Measurements from ENCODE around the gene OLFM3. TPM values are rescaled to one million over a fixed set of nuclear protein-coding genes. Genes with fewer than 3 reads are reported as not detected.

The OLFM3 gene
- total RNA-seq, 2 experiments from 2014 or later: not detected

DNA sequence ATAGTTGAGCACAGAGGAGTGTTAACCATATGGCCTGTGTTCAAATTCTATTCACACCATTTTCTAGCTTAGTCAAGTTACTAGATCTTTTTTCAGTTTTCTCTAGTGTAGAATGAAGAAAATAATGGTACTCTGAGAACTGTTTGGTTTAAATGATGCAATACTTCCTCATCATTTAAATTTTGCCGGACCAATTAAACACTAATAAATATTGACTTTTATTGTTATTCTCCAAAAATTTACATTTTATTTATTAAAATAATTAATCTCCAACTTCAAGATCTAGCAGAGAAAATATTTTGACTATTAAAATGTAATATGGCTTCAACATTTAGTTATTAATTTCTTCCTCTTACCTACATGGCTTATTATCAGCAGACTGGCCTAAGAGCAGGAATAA, 123.1 kb downstream of the OLFM3 start:
- Mint-ChIP-seq H3K27ac (no peak overlapping the region), H3K9me3 (no peaks in the 10 kb centered on the region), H3K4me1 (no peaks in the 10 kb centered on the region), H3K27me3 (peaks cover 2% of the 10 kb centered on the region), H3K36me3 (no peaks in the 10 kb centered on the region), H3K4me3 (no peak overlapping the region)
- POLR2A ChIA-PET: no interaction called here
- ATAC-seq (ENCODE audit: low read depth): no peak
- DNase-seq: no peak

DNA sequence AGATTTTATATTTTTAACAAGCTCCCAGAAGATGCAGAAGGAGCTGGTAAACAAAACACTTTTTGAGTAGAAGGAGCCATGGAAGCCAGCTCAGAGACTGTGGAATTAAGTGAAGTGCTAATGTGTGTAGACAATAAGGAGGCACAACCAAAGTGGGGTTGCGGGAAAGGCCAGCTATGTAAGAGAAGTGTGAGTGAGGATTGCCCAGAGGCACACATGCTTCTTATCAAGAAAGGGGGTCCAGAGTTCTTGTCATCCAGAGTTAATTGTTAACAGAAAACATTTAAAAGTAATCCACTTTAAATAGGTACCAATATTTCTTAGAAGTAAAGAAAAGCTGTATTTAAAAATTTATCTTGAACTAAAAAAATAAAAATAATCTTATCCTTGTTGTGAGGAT, 136.8 kb downstream of the OLFM3 start:
- Mint-ChIP-seq H3K27ac (no peak overlapping the region), H3K36me3 (no peaks in the 10 kb centered on the region), H3K4me1 (no peaks in the 10 kb centered on the region), H3K4me3 (no peak overlapping the region), H3K9me3 (no peaks in the 10 kb centered on the region), H3K27me3 (no peaks in the 10 kb centered on the region)
- ATAC-seq (ENCODE audit: low read depth) (no peak), DNase-seq (no peak)
- POLR2A ChIA-PET: no interaction called here

DNA sequence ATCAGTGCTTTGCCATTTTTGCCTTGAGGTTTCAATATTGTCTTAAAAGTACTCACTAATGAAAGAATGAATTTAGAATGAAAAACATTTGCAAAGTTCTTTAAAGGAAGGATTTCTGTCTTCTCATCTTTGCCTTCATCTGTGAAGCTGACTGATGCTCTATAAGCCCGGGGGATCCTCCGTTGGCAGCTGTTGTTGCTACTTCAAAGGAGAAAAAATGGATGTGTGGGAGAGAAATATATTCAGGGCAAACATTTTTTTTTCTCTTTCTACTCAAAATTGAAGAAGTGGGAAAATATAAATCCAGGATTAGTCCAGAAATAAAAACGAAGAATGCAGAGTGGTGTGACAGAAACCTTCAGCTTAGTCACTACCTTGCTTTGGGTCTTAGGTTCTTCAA, 142.5 kb downstream of the OLFM3 start:
- POLR2A ChIA-PET: no interaction called here
- no peak overlapping the region for H3K27ac Mint-ChIP-seq
- ATAC-seq (ENCODE audit: low read depth) (no peak), DNase-seq (no peak)
- H3K36me3 Mint-ChIP-seq: no peaks in the 10 kb centered on the region
- H3K9me3 Mint-ChIP-seq: no peaks in the 10 kb centered on the region
- H3K4me1 Mint-ChIP-seq: no peaks in the 10 kb centered on the region
- H3K27me3 Mint-ChIP-seq: no peaks in the 10 kb centered on the region
- H3K4me3 Mint-ChIP-seq: no peak overlapping the region

DNA sequence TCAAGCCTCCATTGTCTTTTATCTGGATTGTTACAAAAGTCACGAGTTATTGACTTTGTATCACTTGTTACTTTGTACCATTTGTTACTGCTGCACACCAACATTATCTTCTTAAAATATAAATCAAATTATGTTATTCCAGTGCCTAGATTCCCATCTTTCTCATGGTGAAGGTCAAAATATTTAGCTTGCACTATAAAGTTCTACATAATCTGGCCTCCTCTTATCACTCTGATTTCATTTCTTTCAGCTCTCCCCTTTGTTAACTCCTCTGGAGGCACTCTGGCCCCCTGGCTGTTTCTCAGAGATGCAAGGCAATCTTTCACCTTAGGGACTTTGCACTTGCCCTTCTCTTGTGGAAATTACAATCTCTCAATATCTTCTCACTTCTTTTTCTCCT, 143.8 kb downstream of the OLFM3 start:
- POLR2A ChIA-PET: no interaction called here
- Mint-ChIP-seq H3K4me3 (no peak overlapping the region), H3K36me3 (no peaks in the 10 kb centered on the region), H3K27ac (no peak overlapping the region), H3K4me1 (no peaks in the 10 kb centered on the region), H3K9me3 (no peaks in the 10 kb centered on the region), H3K27me3 (no peaks in the 10 kb centered on the region)
- no peak for DNase-seq
- ATAC-seq (ENCODE audit: low read depth): no peak

DNA sequence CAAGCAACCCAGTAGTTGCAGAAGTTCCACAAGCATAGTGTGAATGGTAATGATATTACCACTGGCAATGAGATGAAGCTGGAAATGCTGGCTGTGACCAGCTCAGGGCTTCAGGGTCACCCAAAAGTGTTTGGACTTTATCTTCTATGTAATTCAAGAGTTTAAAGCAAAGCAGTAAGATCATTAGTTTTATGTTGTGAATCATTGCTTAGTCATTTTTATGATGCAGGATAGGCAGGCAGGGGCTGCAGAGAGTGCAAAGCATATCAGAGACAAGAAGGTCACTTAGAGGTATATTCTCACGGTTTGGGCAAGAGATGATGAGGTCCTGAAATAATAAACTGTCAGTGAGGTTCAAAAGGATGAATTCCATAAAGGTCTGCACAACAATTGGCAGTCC, 147.4 kb downstream of the OLFM3 start:
- ATAC-seq (ENCODE audit: low read depth): no peak
- no peak overlapping the region for H3K27ac Mint-ChIP-seq
- H3K36me3 Mint-ChIP-seq: no peaks in the 10 kb centered on the region

DNA sequence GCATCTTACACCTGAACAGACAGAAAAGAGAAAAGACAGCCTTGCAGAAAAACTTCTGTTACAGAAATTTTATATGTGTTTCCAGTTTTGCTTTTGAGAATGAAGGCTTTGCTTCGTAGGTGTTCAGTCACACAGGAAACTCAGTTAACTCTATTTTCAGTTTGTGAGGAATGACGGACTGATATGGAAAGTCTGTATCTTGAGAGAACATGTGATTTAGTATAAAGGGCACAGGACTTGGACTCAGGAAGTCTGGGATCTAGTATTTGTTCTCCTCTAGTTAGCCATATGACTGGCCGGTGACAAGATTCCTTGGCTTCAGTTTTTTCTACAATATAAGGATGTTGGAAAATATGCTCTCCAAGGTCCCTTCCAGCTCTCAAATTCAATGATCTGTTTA, 149.1 kb downstream of the OLFM3 start:
- no peaks in the 10 kb centered on the region for H3K36me3 Mint-ChIP-seq
- peaks cover 4% of the 10 kb centered on the region for H3K27me3 Mint-ChIP-seq
- no peak overlapping the region for H3K27ac Mint-ChIP-seq
- POLR2A ChIA-PET: no interaction called here
- H3K4me1 Mint-ChIP-seq: no peaks in the 10 kb centered on the region
- H3K4me3 Mint-ChIP-seq: no peak overlapping the region
- ATAC-seq (ENCODE audit: low read depth): no peak
- no peak for DNase-seq
- H3K9me3 Mint-ChIP-seq: no peaks in the 10 kb centered on the region

More for the DNA sequence above, 147.4 kb downstream of the OLFM3 start:
- POLR2A ChIA-PET: no interaction called here
- Mint-ChIP-seq H3K4me1 (no peaks in the 10 kb centered on the region), H3K27me3 (peaks cover 3% of the 10 kb centered on the region), H3K9me3 (no peaks in the 10 kb centered on the region), H3K4me3 (no peak overlapping the region)
- no peak for DNase-seq

DNA sequence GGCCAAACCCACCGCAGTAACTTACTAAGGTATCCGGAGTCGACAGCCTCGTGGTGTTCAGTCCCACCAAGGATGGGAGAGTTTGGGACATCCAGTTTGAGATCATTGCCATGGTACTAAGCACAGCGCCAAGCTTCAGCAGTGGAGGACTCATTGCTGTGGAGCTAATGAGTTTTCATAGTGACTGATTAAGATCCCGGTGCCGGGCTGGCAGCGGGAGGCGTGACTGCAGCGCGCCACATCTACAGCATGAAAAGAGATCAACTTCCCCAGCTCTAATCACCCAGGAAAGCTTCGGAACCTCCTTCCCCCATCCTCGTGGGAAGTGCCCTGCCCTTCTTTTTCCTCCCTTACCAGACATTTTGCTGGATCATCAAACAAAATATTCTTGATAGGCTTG, 149.9 kb downstream of the OLFM3 start:
- DNase-seq: no peak
- H3K4me3 Mint-ChIP-seq: no peak overlapping the region
- ATAC-seq (ENCODE audit: low read depth): no peak
- H3K4me1 Mint-ChIP-seq: no peaks in the 10 kb centered on the region
- H3K9me3 Mint-ChIP-seq: no peaks in the 10 kb centered on the region
- no peak overlapping the region for H3K27ac Mint-ChIP-seq
- no peaks in the 10 kb centered on the region for H3K36me3 Mint-ChIP-seq
- peaks cover 4% of the 10 kb centered on the region for H3K27me3 Mint-ChIP-seq
- POLR2A ChIA-PET: no interaction called here

DNA sequence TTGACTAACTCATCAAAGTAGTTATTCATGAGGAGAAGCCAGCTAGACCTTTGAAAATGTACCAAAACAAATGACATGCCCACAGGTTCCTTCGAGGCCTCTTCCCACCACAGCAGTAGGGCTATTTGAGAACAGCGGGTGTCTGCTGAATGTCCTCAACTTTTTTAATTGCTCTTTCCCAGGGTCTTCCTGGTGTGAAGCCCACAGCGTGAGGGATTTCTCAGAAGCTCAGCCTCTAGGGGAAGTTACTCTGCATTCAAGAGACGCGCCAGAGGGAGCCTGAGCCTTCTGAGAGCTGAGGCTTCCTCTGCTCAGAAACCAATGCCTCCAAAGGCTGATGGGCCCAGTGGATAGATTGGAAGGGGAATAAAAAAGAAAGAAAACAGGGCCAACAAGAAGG, 153.6 kb downstream of the OLFM3 start:
- Mint-ChIP-seq H3K4me3 (no peak overlapping the region), H3K27ac (no peak overlapping the region), H3K4me1 (no peaks in the 10 kb centered on the region), H3K27me3 (peaks cover 4% of the 10 kb centered on the region), H3K36me3 (no peaks in the 10 kb centered on the region), H3K9me3 (no peaks in the 10 kb centered on the region)
- POLR2A ChIA-PET: no interaction called here
- DNase-seq (no peak), ATAC-seq (ENCODE audit: low read depth) (no peak)

DNA sequence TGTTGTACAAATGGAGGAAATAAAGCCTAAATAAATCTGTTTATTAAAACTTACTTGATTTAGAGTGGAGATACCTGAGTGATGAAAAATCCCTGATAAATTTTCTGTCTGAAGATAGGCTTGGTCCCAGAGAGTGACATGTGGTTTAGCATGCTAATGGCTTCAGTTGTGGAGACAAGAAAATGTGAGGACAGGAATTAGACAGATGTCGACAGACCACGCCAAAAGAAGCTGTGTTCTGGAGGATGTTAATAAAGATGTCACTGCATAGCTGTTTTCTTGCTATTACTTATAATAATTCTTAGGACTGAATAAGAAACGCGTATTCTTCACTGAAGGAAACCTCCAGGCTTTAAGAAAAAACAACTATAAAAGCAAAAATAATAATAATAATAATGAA, 154.9 kb downstream of the OLFM3 start:
- ATAC-seq (ENCODE audit: low read depth) (no peak), DNase-seq (no peak)
- no peak overlapping the region for H3K4me3 Mint-ChIP-seq
- H3K4me1 Mint-ChIP-seq: no peaks in the 10 kb centered on the region
- peaks cover 4% of the 10 kb centered on the region for H3K27me3 Mint-ChIP-seq
- no peak overlapping the region for H3K27ac Mint-ChIP-seq
- H3K36me3 Mint-ChIP-seq: no peaks in the 10 kb centered on the region
- POLR2A ChIA-PET: no interaction called here
- H3K9me3 Mint-ChIP-seq: no peaks in the 10 kb centered on the region

DNA sequence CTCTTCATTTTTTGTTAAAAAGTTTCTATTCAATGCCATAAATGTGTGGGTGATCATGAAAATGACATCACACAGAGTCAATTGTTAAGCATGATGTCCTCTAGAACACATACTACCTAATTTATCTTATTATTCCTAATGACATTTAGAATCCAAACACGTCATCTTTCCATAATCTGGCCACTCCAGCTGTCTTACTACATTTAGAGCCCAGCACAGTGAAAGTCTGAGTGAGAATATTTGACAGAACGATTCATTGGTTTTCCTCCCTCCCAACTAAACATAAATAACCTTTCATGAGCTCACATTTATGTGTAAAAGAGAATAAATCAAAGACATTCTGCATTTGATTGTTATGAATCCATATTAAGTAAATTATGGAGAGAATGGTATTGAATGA, 160.7 kb downstream of the OLFM3 start:
- Mint-ChIP-seq H3K27ac (no peak overlapping the region), H3K4me3 (no peak overlapping the region), H3K9me3 (no peaks in the 10 kb centered on the region), H3K36me3 (no peaks in the 10 kb centered on the region), H3K4me1 (no peaks in the 10 kb centered on the region), H3K27me3 (no peaks in the 10 kb centered on the region)
- POLR2A ChIA-PET: no interaction called here
- DNase-seq: no peak
- no peak for ATAC-seq (ENCODE audit: low read depth)

DNA sequence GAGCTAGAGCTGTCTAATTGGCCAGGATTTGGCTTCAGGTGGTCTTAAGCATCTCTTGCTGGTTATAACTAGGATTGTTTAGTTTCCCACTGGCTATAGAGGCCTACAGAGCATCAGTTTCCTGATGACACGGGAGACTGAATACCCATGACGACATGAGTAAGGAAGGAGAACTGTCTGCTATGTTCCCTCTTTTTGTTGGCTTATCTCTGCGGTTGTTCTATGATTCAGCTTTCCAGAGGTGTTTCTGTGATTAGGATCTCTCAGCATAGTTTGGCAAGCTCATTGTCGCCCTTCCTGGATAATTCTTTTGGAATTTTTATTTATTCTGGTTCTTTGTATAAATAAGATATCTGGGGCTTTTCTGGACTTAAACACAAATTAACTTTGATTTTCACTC, 163.4 kb downstream of the OLFM3 start:
- no peak overlapping the region for H3K4me3 Mint-ChIP-seq
- H3K9me3 Mint-ChIP-seq: no peaks in the 10 kb centered on the region
- POLR2A ChIA-PET: no interaction called here
- no peaks in the 10 kb centered on the region for H3K4me1 Mint-ChIP-seq
- H3K27ac Mint-ChIP-seq: no peak overlapping the region
- no peaks in the 10 kb centered on the region for H3K27me3 Mint-ChIP-seq
- no peak for ATAC-seq (ENCODE audit: low read depth)
- DNase-seq: no peak
- no peaks in the 10 kb centered on the region for H3K36me3 Mint-ChIP-seq

DNA sequence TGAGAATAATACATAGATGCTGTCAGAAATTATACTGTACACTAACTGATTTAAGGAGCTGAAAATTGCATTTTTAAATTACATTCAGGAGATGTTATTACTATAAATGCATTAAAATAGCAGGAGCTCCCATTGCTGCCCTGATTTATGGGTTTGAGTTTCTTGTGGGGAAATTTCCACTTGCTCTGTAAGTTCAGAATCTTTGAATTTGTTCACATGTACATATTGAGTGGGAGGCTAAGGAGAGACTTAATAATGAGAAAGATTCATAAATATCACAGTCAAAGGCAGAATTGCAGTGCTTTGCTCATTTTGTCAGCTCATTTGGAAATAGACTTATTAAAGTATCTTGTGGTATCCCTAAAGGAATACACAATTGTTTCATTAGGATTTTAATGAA, 170.3 kb downstream of the OLFM3 start:
- Mint-ChIP-seq H3K27ac (no peak overlapping the region), H3K36me3 (no peaks in the 10 kb centered on the region), H3K27me3 (no peaks in the 10 kb centered on the region), H3K4me1 (no peaks in the 10 kb centered on the region), H3K4me3 (no peak overlapping the region), H3K9me3 (no peaks in the 10 kb centered on the region)
- no peak for DNase-seq
- no peak for ATAC-seq (ENCODE audit: low read depth)
- POLR2A ChIA-PET: no interaction called here

DNA sequence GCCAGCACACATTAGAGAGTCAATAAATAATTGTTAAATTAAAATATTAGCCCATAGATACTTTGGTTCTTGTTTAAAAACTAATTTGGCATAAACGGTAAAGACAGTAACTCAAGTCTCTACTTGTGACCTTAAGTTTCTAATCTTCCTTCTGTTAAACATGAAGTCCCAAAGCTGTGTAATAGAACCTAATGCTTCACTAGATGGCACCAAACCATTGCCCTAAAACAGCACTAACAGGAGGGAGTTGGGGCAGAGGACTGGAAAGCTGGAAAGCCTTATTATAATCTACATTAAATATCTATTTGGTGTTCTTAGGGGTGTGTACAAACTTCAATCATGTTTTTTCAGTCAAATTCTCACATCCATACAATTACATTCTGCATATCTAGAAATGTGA, 176.7 kb downstream of the OLFM3 start:
- no peak for DNase-seq
- no peak overlapping the region for H3K27ac Mint-ChIP-seq
- H3K4me1 Mint-ChIP-seq: no peaks in the 10 kb centered on the region
- ATAC-seq (ENCODE audit: low read depth): no peak
- no peaks in the 10 kb centered on the region for H3K36me3 Mint-ChIP-seq
- no peak overlapping the region for H3K4me3 Mint-ChIP-seq
- POLR2A ChIA-PET: no interaction called here
- H3K9me3 Mint-ChIP-seq: no peaks in the 10 kb centered on the region
- no peaks in the 10 kb centered on the region for H3K27me3 Mint-ChIP-seq

DNA sequence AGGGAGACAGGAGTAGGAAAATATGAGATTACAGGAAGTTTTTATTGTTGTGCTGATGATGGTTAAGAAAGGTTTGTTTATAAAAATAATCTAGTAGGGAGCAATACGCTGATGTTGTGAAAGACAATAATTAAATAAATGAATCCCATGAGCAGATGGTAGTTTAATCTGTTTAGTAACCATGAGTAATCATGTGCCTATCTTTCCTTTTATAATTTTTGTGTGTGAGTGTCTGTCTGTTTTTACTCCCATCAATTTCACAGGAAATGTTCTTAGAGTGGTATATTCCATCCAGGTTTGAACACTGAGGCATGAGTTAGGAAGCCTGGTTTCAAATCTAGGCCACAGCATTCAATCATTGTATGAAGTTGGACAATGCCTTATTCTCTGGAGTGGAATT, 180.5 kb downstream of the OLFM3 start:
- ATAC-seq (ENCODE audit: low read depth): no peak
- Mint-ChIP-seq H3K36me3 (no peaks in the 10 kb centered on the region), H3K4me1 (no peaks in the 10 kb centered on the region), H3K27ac (no peak overlapping the region), H3K4me3 (no peak overlapping the region), H3K9me3 (no peaks in the 10 kb centered on the region), H3K27me3 (no peaks in the 10 kb centered on the region)
- DNase-seq: no peak
- POLR2A ChIA-PET: no interaction called here

DNA sequence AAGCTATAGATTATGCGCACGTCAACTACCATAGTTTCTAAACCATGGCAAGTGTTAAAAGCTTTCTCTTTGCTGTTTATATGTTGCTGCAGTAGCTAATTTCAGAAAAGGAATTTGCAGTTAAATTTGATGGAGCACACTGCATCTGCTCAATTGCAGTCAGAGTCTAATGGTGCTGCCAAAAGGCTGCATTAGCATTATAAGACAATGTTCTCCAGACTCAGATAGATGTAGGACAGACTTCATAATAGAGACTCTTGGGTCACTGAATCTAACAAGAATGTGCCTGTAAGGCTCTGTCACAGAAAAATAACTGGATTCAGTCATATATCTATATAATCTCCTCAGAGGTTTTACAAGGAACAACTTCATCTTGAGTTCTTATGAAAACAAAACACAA, 198.3 kb downstream of the OLFM3 start:
- H3K9me3 Mint-ChIP-seq: no peaks in the 10 kb centered on the region
- no peak overlapping the region for H3K4me3 Mint-ChIP-seq
- H3K27ac Mint-ChIP-seq: no peak overlapping the region
- ATAC-seq (ENCODE audit: low read depth): no peak
- H3K27me3 Mint-ChIP-seq: no peaks in the 10 kb centered on the region
- H3K4me1 Mint-ChIP-seq: no peaks in the 10 kb centered on the region
- POLR2A ChIA-PET: no interaction called here
- DNase-seq: no peak
- H3K36me3 Mint-ChIP-seq: no peaks in the 10 kb centered on the region
